SK-N-MC (cell line): ENCODE data around the gene EPB41L4B.

ENCODE experiments used
- EZH2 ChIP-seq: fragments of 200-600 bp; sonication (generic); IDR thresholded peaks from one replicate; pipeline ENCODE4 v1.6.1; 2017; ENCODE audit warnings: antibody characterized with exemption
- POLR2AphosphoS5 ChIP-seq: IDR thresholded peaks from 2 replicates; pipeline ENCODE4 v1.6.1; 2012; ENCODE audit warnings: mild to moderate bottlenecking, low read depth, low read length, borderline replicate concordance

DNA sequence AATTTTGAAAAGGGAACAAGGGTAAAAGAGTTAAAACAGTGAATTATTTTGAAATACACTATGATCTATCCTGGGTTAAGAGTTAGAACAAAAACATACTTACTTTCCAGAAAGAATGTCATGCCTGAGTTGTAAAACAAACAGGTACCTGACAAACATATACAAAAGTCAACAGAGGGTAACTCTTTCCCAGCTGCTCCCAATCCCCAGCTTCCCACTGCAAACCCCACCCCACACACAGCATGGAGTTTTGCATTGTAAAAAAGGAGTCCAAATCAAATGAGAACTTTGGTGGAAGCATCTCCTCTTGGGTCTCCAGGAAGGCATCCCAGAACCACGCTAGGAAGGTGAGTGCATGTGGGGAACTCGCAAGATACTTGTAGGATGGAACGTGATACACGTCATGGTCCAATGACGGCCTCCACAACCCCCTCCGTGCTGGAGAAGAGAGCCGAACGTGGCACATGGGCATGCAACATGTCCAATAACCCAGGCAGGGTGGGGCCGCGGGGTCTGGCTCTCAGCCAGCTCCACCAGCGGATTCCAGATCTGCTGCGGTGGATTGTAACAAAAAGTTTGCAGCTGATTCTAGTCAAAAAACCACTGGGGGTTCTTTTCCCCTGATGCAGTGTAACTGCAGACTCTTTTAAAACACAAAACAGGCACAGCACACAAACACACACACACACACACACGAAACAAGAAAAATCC, 55.8 kb downstream of the EPB41L4B start:
- no peak for TF ChIP-seq EZH2
- no peak for TF ChIP-seq POLR2AphosphoS5
